NB4 (cell line): Measurements from ENCODE around the gene MYO1D.
"Not testable (repeated sequence)": the region's sequence is repeated elsewhere in the genome, so short reads cannot be mapped to it uniquely, and the experiment has no call there.

ENCODE experiments used
- DNase-seq: peaks from one replicate; pipeline ENCODE4 v3.0.0; 2010; ENCODE audit warnings: low read depth
- H3K4me3 ChIP-seq: one replicate; pipeline ENCODE4 v1.5.1; 2011; ENCODE audit warnings: mild to moderate bottlenecking, low read depth, low read length, moderate library complexity
- MYC ChIP-seq: IDR thresholded peaks from 2 replicates; pipeline ENCODE4 v1.6.1; 2011; ENCODE audit warnings: low read depth, low read length
- POLR2A ChIP-seq: IDR thresholded peaks from 2 replicates; pipeline ENCODE4 v1.6.1; 2011; ENCODE audit warnings: mild to moderate bottlenecking; ENCODE audit not compliant: insufficient read length; ENCODE audit errors: extremely low read depth
- TF ChIP-seq, protein P1 (sequence below): IDR thresholded peaks from one replicate; pipeline ENCODE4 v1.5.1; 2012; ENCODE audit warnings: low read depth, low read length
- TF ChIP-seq, protein P2 (sequence below): IDR thresholded peaks from 2 replicates; pipeline ENCODE4 v1.6.1; 2011; ENCODE audit warnings: low read depth, low read length

MYO1D gene

DNA sequence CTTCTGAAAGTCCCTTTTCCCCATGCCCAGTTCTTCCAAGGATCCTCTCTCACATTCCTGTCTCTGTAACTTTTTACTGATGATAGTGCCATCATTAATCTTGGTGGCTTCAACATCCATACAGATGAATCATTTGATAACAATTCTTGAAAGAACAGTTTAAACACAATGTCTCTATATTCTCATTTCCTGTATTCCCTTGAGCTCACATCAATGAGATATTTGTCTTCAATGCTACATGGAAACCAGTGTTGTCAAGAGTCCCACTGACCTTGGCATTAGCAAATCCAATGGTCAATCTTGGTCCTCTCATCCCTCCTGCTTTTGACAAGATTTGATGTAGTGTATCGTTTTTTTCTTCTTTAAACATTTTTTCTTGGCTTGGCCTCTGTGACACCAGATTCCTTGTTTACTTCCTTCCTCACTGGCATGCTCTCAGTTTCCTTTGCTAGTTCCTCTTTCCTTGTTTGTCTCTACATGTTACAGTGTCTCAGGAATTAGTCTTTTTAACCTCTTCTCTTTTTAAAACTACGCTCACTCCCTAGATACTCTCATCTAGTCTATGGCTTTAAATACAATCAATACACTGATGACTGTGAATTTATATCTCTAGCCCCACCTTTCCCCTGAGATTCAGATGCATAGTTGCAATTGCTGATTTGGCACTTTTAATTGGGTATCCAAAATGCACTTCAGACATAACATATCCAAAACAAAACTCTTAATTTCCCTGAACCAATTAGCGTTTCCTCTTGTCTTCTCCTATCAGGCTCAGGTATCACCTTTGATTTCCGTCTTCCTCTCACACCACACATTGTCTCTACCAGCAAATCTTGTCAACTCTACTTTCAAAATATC, 134.0 kb downstream of the MYO1D start:
- H3K4me3 ChIP-seq: no peak overlapping the region
- DNase-seq: no peak
- TF ChIP-seq MYC: no peak

DNA sequence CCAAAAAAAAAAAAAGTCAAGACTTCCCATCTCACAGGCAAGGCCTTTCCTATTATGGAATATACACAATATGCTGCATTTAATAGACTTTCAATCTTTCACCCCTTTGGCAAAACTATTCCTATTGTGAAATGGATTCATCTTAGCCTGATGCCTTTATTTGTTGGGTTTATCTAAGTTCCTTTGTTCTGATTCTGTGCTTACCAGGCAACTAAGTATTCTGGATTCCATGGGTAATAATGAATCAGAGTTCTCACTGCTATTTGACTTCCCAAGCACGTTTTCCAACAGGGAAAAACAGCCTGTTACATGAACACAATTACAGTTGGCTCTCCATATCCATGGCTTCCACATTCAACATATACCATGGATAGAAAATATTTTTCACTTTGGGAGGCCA, 135.5 kb downstream of the MYO1D start:
- no peak for TF ChIP-seq POLR2A
- TF ChIP-seq, protein P1, sequence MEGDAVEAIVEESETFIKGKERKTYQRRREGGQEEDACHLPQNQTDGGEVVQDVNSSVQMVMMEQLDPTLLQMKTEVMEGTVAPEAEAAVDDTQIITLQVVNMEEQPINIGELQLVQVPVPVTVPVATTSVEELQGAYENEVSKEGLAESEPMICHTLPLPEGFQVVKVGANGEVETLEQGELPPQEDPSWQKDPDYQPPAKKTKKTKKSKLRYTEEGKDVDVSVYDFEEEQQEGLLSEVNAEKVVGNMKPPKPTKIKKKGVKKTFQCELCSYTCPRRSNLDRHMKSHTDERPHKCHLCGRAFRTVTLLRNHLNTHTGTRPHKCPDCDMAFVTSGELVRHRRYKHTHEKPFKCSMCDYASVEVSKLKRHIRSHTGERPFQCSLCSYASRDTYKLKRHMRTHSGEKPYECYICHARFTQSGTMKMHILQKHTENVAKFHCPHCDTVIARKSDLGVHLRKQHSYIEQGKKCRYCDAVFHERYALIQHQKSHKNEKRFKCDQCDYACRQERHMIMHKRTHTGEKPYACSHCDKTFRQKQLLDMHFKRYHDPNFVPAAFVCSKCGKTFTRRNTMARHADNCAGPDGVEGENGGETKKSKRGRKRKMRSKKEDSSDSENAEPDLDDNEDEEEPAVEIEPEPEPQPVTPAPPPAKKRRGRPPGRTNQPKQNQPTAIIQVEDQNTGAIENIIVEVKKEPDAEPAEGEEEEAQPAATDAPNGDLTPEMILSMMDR: no peak
- TF ChIP-seq, protein P2, sequence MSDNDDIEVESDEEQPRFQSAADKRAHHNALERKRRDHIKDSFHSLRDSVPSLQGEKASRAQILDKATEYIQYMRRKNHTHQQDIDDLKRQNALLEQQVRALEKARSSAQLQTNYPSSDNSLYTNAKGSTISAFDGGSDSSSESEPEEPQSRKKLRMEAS: no peak
- no peak for DNase-seq
- H3K4me3 ChIP-seq: no peak overlapping the region

DNA sequence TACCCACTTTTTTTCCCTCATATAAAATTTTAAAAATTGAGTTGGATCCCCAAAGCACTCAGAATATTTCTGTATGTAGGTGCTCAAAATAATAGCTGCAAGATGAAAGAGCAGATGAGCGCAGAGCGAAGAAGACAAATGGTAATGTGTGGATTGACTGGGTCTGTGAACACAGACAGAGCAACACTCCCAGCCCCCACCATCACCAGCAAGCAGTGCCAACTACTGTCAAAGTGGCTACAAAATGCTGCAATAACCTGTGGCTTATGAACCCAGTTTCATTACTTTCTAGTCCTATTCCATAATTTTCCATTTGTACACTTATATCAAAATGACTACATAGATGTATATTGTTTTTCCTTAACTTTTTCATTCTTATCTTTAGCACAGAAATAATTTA, 137.2 kb downstream of the MYO1D start:
- no peak for DNase-seq
- no peak overlapping the region for H3K4me3 ChIP-seq
- TF ChIP-seq, protein P2: no peak
- TF ChIP-seq, protein P1: no peak
- TF ChIP-seq POLR2A (no peak), MYC (no peak)

DNA sequence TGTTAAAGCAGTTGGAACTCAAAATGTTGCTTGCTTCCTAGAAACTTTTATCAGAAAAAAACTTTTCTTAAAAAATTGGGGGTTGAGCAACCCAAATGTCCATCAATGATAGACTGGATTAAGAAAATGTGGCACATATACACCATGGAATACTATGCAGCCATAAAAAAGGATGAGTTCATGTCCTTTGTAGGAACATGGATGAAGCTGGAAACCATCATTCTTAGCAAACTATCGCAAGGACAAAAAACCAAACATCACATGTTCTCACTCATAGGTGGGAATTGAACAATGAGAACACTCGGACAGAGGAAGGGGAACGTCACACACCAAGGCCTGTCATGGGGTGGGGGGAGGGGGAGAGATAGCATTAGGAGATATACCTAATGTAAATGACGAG, 137.8 kb downstream of the MYO1D start:
- H3K4me3 ChIP-seq, DNase-seq: not testable (repeated sequence)

DNA sequence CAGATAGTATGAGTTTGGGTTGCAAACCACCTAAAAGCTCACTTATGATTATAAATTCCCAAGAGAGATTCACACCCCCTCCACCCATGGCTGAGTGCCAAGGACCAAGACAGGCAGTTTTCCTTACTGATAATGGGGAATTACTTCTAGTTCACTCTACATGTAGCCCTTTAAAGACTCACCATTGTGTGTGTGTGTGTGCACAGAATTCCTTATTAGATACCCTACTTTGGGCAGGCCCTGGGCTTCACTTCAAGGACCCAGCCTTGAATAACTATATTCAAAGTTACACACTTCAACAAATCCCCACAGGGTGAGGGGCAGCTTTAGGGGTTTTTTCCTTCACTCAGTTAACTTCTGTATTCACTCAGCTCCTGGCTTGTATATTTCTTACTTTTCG, 143.5 kb downstream of the MYO1D start:
- TF ChIP-seq, protein P1: no peak
- no peak for TF ChIP-seq POLR2A
- TF ChIP-seq, protein P2: no peak
- TF ChIP-seq MYC: no peak
- DNase-seq: no peak
- no peak overlapping the region for H3K4me3 ChIP-seq

DNA sequence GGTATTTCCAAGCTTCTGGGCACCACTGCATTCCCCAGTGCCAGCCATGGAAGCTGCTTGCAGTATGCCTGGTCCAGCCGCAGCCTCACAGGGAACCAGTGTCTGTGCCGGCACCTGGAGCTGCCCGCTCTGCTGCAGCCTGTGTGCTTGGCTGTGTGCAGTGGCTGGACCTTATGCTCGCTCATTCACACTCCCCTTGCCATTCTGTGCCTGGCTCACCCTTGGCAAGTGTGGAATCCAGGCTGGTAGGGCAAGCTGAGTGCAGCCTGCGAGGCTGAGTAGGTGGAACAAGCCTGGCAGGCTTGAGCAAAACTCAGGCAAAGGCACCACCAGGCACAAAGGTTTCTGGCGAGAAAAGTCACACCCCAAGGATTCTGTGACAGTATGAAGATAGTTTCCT, 144.0 kb downstream of the MYO1D start:
- no peak for DNase-seq
- H3K4me3 ChIP-seq: no peak overlapping the region
- TF ChIP-seq POLR2A: no peak
- TF ChIP-seq, protein P2: no peak
- TF ChIP-seq, protein P1: no peak
- no peak for TF ChIP-seq MYC

DNA sequence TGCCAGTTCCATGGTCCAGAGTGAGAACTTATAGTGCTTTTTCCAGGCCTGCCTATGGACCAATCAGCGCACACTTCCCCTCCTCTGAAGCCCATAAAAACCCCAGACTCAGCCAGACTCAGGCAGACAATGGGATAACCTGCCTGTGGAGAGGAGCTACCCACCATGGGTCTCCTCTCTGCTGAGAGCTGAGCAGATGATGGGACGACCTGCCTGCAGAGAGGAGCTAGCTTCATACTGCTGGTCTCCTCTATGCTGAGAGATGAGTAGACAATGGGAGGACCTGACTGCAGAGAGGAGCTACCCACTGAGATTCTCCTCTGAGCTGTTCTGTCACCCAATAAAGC, 144.7 kb downstream of the MYO1D start:
- no peak for DNase-seq
- no peak overlapping the region for H3K4me3 ChIP-seq
- TF ChIP-seq, protein P2: no peak
- TF ChIP-seq POLR2A: no peak
- TF ChIP-seq, protein P1: no peak
- no peak for TF ChIP-seq MYC
